ENCODE data around the gene S100A11.

The S100A11 gene

GRCh38 chr1:152034324-152034653, 2.5 kb downstream of the S100A11 start:
- in situ Hi-C loops (cut with HindIII; ENCODE audit: low sequenced_read_pairs), result no loop called here
- TF ChIP-seq CTCF (IDR thresholded peaks at IDR 0.05; ENCODE audit: low read depth, low read length, missing control alignments), result no peak
- H3K4me3 ChIP-seq (ENCODE audit: low read depth, low read length), result peak overlapping the region; percentile 90
- DNase-seq (ENCODE audit: low read depth), result no peak

DNA sequence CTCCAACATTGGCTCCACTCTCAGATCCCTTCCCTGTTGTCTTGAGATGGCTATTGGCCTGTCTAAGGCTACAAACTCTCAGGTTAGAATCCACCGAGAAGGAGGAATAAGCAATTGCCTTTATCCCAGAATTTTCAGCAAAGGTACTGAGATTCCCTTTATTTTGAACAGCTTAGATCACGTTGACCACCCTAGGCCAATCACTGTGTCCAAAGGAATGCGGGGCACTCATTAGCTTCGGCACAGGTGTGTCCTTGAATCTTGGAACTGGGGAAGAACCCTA, 6.9 kb downstream of the S100A11 start:
- DNase-seq (ENCODE audit: low read depth), result no peak
- no peak for TF ChIP-seq CTCF (IDR thresholded peaks at IDR 0.05; ENCODE audit: low read depth, low read length, missing control alignments)
- in situ Hi-C loops (cut with HindIII; ENCODE audit: low sequenced_read_pairs), result no loop called here
- no peak overlapping the region for H3K4me3 ChIP-seq (ENCODE audit: low read depth, low read length)

DNA sequence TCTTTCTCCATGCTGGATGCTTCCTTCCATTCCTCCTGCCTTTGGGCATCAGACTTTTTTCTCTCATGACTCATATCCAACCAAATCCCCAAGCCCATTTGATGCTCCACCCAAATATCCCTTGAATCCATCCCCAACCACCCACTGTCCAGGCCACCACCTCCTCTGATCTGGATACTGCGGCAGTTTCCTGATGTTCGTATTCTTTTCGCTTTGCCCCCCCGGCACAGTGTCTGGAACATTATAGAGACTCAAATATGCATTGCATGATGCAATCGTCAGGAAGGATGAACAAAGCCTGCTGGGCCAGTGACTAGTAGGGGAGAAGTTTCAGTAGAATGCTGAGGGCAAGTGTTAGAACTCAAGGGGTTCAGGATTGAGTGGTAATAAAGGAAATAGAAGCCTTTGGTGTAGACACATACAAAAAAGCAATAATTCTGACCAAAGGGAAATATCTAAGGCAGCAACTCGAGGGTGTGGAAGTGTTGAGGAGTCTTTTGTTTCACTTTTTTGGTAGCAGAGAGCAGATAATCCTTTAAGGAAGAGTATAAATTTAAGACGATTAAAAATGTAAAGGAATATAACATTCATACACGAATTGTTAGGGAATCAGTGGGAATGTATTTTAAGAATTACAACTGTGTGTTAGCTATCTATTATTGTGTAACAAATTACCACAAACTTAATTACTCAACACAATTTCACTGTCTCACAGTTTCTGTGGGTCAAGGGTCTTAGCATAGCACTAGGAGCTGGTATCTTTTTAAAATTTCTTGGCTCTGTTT, 7.5 kb downstream of the S100A11 start:
- H3K4me3 ChIP-seq (ENCODE audit: low read depth, low read length), result no peak overlapping the region
- in situ Hi-C loops (cut with HindIII; ENCODE audit: low sequenced_read_pairs), result no loop called here
- TF ChIP-seq CTCF (IDR thresholded peaks at IDR 0.05; ENCODE audit: low read depth, low read length, missing control alignments), result no peak
- no peak for DNase-seq (ENCODE audit: low read depth)

DNA sequence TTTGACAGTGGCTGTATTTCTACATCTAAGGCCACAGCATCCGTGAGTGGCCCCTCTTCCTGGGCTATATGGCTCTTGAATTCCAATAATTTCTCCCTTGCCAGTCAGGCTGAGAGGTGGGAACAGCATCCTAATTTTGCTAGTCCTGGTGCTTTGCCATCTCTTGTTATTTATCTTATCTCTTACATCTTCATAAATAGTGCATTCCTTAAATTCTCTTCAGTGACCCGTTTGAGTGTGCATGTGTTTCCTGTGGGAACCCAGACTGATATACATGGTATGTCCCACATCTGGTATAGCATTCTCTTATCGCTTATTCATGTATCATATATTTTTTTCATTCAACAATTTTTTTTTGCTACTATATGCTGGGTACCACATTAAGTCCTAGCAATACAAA, 9.9 kb downstream of the S100A11 start:
- in situ Hi-C loops (cut with HindIII; ENCODE audit: low sequenced_read_pairs), result no loop called here
- no peak for DNase-seq (ENCODE audit: low read depth)
- H3K4me3 ChIP-seq (ENCODE audit: low read depth, low read length), result no peak overlapping the region
- TF ChIP-seq CTCF (IDR thresholded peaks at IDR 0.05; ENCODE audit: low read depth, low read length, missing control alignments), result no peak

DNA sequence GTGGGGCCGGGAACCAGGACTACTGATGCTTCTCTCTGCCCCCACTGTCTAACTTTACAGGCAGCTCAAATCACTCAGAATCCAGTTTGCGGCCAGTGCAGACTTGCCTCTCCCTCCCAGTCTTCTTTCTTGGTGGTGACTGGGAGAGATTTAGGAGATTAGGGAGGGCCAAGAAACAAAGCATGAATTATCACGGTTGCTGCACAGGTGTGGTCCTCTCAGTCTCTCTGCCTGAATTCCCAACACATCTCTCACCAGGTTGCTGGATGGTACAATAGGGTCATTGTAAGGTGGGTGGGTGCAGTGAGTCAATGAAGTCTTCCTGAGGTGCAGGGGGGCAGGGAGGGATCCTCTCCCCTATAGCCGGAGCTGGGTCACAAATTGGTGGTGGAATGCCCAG, 12.6 kb downstream of the S100A11 start:
- TF ChIP-seq CTCF (IDR thresholded peaks at IDR 0.05; ENCODE audit: low read depth, low read length, missing control alignments), result no peak
- no peak overlapping the region for H3K4me3 ChIP-seq (ENCODE audit: low read depth, low read length)
- DNase-seq (ENCODE audit: low read depth), result no peak
- in situ Hi-C loops (cut with HindIII; ENCODE audit: low sequenced_read_pairs), result no loop called here

DNA sequence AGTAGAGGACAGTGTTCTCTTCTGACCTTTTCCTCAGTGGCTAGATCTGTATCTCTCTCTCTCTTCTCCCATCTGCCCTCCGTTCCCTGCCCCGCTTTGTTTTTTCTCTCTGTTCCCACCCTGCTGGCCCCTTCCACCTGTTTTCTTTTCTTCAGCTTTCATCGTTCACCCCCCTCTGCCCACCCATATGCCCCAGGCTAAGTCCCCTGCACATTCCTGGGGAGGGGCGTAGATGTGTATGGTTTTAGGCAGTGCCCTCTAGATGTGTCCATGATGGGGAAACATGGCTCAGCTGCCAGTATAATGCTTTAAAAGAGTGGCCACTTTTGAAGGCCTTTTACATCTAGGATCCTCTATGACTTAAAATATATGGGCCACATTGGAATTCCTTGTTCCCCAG, 13.6 kb downstream of the S100A11 start:
- DNase-seq (ENCODE audit: low read depth), result no peak
- TF ChIP-seq CTCF (IDR thresholded peaks at IDR 0.05; ENCODE audit: low read depth, low read length, missing control alignments), result no peak
- in situ Hi-C loops (cut with HindIII; ENCODE audit: low sequenced_read_pairs), result no loop called here

DNA sequence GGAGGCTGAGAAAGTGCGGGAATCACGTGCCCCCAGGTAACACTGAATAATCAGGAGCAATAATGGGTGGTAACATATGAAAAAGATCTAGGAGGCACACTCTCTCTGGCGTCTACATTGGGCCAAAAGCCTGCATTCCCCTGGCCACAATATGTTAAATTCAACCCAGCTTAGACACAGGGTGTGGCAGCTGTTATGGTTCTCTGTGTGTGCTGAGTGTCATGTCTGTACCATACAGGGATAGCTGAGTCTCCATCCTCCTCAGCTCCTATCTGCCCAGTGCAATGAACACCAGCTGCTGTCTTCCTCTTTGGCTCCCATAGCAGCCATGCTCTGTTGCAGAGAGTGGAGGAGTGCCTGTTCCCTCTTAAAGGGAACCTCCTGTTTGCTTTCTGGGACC, 14.3 kb downstream of the S100A11 start:
- in situ Hi-C loops (cut with HindIII; ENCODE audit: low sequenced_read_pairs), result no loop called here
- TF ChIP-seq CTCF (IDR thresholded peaks at IDR 0.05; ENCODE audit: low read depth, low read length, missing control alignments), result no peak
- DNase-seq (ENCODE audit: low read depth), result no peak
- H3K4me3 ChIP-seq (ENCODE audit: low read depth, low read length), result no peak overlapping the region

More for the DNA sequence above, 13.6 kb downstream of the S100A11 start:
- no peak overlapping the region for H3K4me3 ChIP-seq (ENCODE audit: low read depth, low read length)

Data from astrocyte of the cerebellum (primary cell).